HCT116 (cell line): Measurements from ENCODE around the gene BEND3. TPM values are rescaled to one million over a fixed set of nuclear protein-coding genes. Genes with fewer than 3 reads are reported as not detected.

Experiments
- ATAC-seq: fragments of 200-7000 bp; cut with Tn5 transposase; 2 replicates; pipeline ENCODE4 v1.9.1; 2020; ENCODE audit warnings: mild to moderate bottlenecking, moderate library complexity
- BruUV-seq: library from RNA; stranded (reverse); fragments of 400-500 nt; replicated peaks from 2 replicates; lab custom pipeline; 2021; lab: Mats Ljungman, UMichigan
- CTCF ChIA-PET: fragments of 300-600 bp; sonication (Branson Sonifier 250); formaldehyde crosslinking; loops from one replicate; lab custom pipeline; 2021; ENCODE audit warnings: antibody characterized with exemption; lab: Charles Lee
- POLR2A ChIA-PET: fragments of 300-600, 350-600 bp; sonication (Branson Sonifier 250); formaldehyde crosslinking; loops from one replicate; lab custom pipeline; 2021; ENCODE audit warnings: antibody characterized with exemption; lab: Charles Lee
- RAD21 ChIA-PET, 2 experiments: fragments of 300-600 bp; sonication (Branson Sonifier 250); formaldehyde crosslinking; loops; one replicate each; lab custom pipeline; 2023; ENCODE audit warnings: low total read pairs in 2 of 2; ENCODE audit not compliant: uncharacterized antibody in 2 of 2, unreplicated experiment in 2 of 2, low non-redundant PET in 1 of 2; lab: Charles Lee
- DNase-seq: peaks from one replicate; pipeline ENCODE4 v3.0.0-alpha.2; 2010; ENCODE audit warnings: low read depth, low spot score
- H2AFZ ChIP-seq: fragments of 200-600 bp; shearing (Covaris generic), sonication (generic); 2 replicates; pipeline ENCODE4 v1.6.1; 2017; ENCODE audit warnings: low read depth, mixed run types, mixed read lengths, antibody characterized with exemption, low read length; ENCODE audit not compliant: poor library complexity, severe bottlenecking
- H3K27ac ChIP-seq: 2 replicates; pipeline ENCODE4 v1.5.1; 2012; ENCODE audit warnings: low read depth, low read length
- H3K27me3 ChIP-seq: fragments of 200-600 bp; sonication (generic); 2 replicates; pipeline ENCODE4 v1.6.1; 2016; ENCODE audit warnings: mixed run types, low read length, mixed read lengths; ENCODE audit not compliant: insufficient read depth
- H3K36me3 ChIP-seq, 2 experiments: fragments of 200-500 bp in 1 of 2; fragments of 200-600 bp in 1 of 2; sonication (Bioruptor generic) in 1 of 2; sonication (generic) in 1 of 2; 2 replicates each; pipeline versions ENCODE4 v1.5.1 to v1.6.1; 2014 to 2016; ENCODE audit warnings: low read length in 2 of 2, inconsistent platforms in 1 of 2, mixed read lengths in 1 of 2, mixed run types in 1 of 2; ENCODE audit not compliant: insufficient read depth in 2 of 2, control insufficient read depth in 1 of 2
- H3K4me1 ChIP-seq, 2 experiments: fragments of 200-600 bp in 1 of 2; sonication (generic) in 1 of 2; 2 replicates each; pipeline versions ENCODE4 v1.5.1 to v1.6.1; 2012 to 2017; ENCODE audit warnings: low read length in 2 of 2, inconsistent platforms in 1 of 2, mild to moderate bottlenecking in 1 of 2, mixed read lengths in 1 of 2, mixed run types in 1 of 2, moderate library complexity in 1 of 2; ENCODE audit not compliant: insufficient read depth in 2 of 2, control insufficient read depth in 1 of 2
- H3K4me2 ChIP-seq: fragments of 200-600 bp; sonication (generic); 2 replicates; pipeline ENCODE4 v1.6.1; 2017; ENCODE audit warnings: mixed run types, low read length, mixed read lengths
- H3K4me3 ChIP-seq, 2 experiments: fragments of 200-600 bp in 1 of 2; sonication (generic) in 1 of 2; replicated peaks in 1 of 2; 2 replicates each; pipeline ENCODE4 v1.5.1; 2011 to 2016; ENCODE audit warnings: low read length in 2 of 2, control low read depth in 1 of 2, low read depth in 1 of 2, mild to moderate bottlenecking in 1 of 2, mixed read lengths in 1 of 2, mixed run types in 1 of 2
- H3K79me2 ChIP-seq: fragments of 200-600 bp; sonication (generic); 2 replicates; pipeline ENCODE4 v1.6.1; 2017; ENCODE audit warnings: mild to moderate bottlenecking, mixed run types, low read length, moderate library complexity, mixed read lengths; ENCODE audit not compliant: insufficient read depth
- H3K9ac ChIP-seq: fragments of 200-600 bp; sonication (generic); 2 replicates; pipeline ENCODE4 v1.6.1; 2016; ENCODE audit warnings: low read length, mixed read lengths
- H3K9me2 ChIP-seq: fragments of 200-600 bp; sonication (generic), shearing (Covaris generic); 2 replicates; pipeline ENCODE4 v1.6.1; 2017; ENCODE audit warnings: mixed run types, mild to moderate bottlenecking, moderate library complexity; ENCODE audit not compliant: insufficient read depth
- H3K9me3 ChIP-seq, 2 experiments: fragments of 200-500 bp in 1 of 2; fragments of 200-600 bp in 1 of 2; sonication (Bioruptor generic) in 1 of 2; sonication (generic) in 1 of 2; 2 replicates each; pipeline ENCODE4 v1.6.1; 2014 to 2017; ENCODE audit warnings: low read length in 2 of 2, mixed read lengths in 2 of 2, inconsistent platforms in 1 of 2, low read depth in 1 of 2, mild to moderate bottlenecking in 1 of 2, mixed run types in 1 of 2, moderate library complexity in 1 of 2; ENCODE audit not compliant: control insufficient read depth in 1 of 2, insufficient read depth in 1 of 2
- H4K20me1 ChIP-seq: fragments of 200-600 bp; sonication (generic), shearing (Covaris generic); 2 replicates; pipeline ENCODE4 v1.6.1; 2017; ENCODE audit warnings: mixed run types, mild to moderate bottlenecking, moderate library complexity; ENCODE audit not compliant: insufficient read depth
- ATF3 ChIP-seq: IDR thresholded peaks from 2 replicates; pipeline ENCODE4 v1.6.1; 2012
- CEBPB ChIP-seq: IDR thresholded peaks from 2 replicates; pipeline ENCODE4 v1.6.1; 2012; ENCODE audit warnings: low read depth
- EZH2 ChIP-seq: fragments of 200-600 bp; sonication (generic); IDR thresholded peaks from 2 replicates; pipeline ENCODE4 v1.6.1; 2017; ENCODE audit warnings: antibody characterized with exemption, mixed run types
- EZH2phosphoT487 ChIP-seq: fragments of 200-600 bp; IDR thresholded peaks from 2 replicates; pipeline ENCODE4 v1.6.1; 2018; ENCODE audit warnings: antibody characterized with exemption, borderline replicate concordance
- FOSL1 ChIP-seq: IDR thresholded peaks from 2 replicates; pipeline ENCODE4 v1.6.1; 2012; ENCODE audit warnings: low read depth
- JUND ChIP-seq: IDR thresholded peaks from 2 replicates; pipeline ENCODE4 v1.6.1; 2012
- MAX ChIP-seq: IDR thresholded peaks from 2 replicates; pipeline ENCODE4 v1.6.1; 2012
- POLR2A ChIP-seq: IDR thresholded peaks from 2 replicates; pipeline ENCODE4 v1.7.0; 2011; ENCODE audit warnings: borderline replicate concordance; ENCODE audit not compliant: insufficient read depth, insufficient read length; ENCODE audit errors: extremely low read depth
- POLR2AphosphoS5 ChIP-seq: IDR thresholded peaks from 2 replicates; pipeline ENCODE4 v1.6.1; 2011; ENCODE audit warnings: mild to moderate bottlenecking, low read depth, low read length, moderate library complexity
- SIN3A ChIP-seq: IDR thresholded peaks from 2 replicates; pipeline ENCODE4 v1.6.1; 2012; ENCODE audit warnings: low read depth
- SP1 ChIP-seq: IDR thresholded peaks from 2 replicates; pipeline ENCODE4 v1.6.1; 2012; ENCODE audit warnings: low read depth
- TCF7L2 ChIP-seq: IDR thresholded peaks from 2 replicates; pipeline ENCODE4 v1.7.0; 2011; ENCODE audit warnings: borderline replicate concordance, inconsistent platforms; ENCODE audit not compliant: insufficient read depth, insufficient read length; ENCODE audit errors: extremely low read depth
- YY1 ChIP-seq: IDR thresholded peaks from 2 replicates; pipeline ENCODE4 v1.6.1; 2011; ENCODE audit warnings: low read length, low read depth, moderate library complexity, mild to moderate bottlenecking; ENCODE audit not compliant: insufficient replicate concordance; ENCODE audit errors: extremely low read depth
- ZFX ChIP-seq: fragments of 450-650 bp; IDR thresholded peaks from 2 replicates; pipeline ENCODE4 v1.6.1; 2017
- ZNF274 ChIP-seq: fragments of 200-500 bp; sonication (Bioruptor generic); IDR thresholded peaks from 2 replicates; pipeline ENCODE4 v1.6.1; 2014; ENCODE audit warnings: mild to moderate bottlenecking, low read depth, low read length, inconsistent platforms
- intact Hi-C: fragments of 100-400 bp; cut with micrococcal nuclease; formaldehyde crosslinking; loops from 2 replicates; pipeline ENCODE4 v1.10.0; 2022
- total RNA-seq: library from RNA; stranded (reverse); gene quantifications from one replicate; pipeline ENCODE4 v1.2.1, GENCODE V29; 2021; ENCODE audit not compliant: unreplicated experiment
- TF ChIP-seq, protein P1 (sequence below), 3 experiments: fragments of 200-600 bp in 1 of 3; sonication (generic) in 1 of 3; IDR thresholded peaks in 2 of 3; conservative IDR thresholded peaks in 1 of 3; 2 replicates each; pipeline ENCODE4 v1.5.1; 2012 to 2017; ENCODE audit warnings: low read depth in 2 of 3, low read length in 2 of 3, antibody characterized with exemption in 1 of 3, borderline replicate concordance in 1 of 3, control low read depth in 1 of 3, mild to moderate bottlenecking in 1 of 3, mixed read lengths in 1 of 3, mixed run types in 1 of 3, moderate library complexity in 1 of 3; ENCODE audit not compliant: insufficient read depth in 1 of 3

The BEND3 gene
- total RNA-seq, 1 experiment from 2014 or later: 6.3 TPM

- peak; percentile 52; the same call in 1 of the 2 replicates for TF ChIP-seq POLR2AphosphoS5
- TF ChIP-seq EZH2: no peak
- TF ChIP-seq ZFX: peak; percentile 87
- TF ChIP-seq EZH2phosphoT487: no peak
- TF ChIP-seq, all 23 proteins: peak for 8
Measured at GRCh38 chr6:107114213-107114925, 946 bp downstream of the BEND3 start (continued).

- no peak for ATAC-seq
- H3K4me3 ChIP-seq: no peak overlapping the region
- H3K9me3 ChIP-seq: no peaks in the 10 kb centered on the region
- no peaks in the 10 kb centered on the region for H3K9me2 ChIP-seq
- RAD21 ChIA-PET: no interaction called here
- no TSS peak for BruUV-seq
- H3K4me2 ChIP-seq: no peak overlapping the region
- CTCF ChIA-PET: no interaction called here
- H2AFZ ChIP-seq: no peak overlapping the region
- TF ChIP-seq ZNF274: no peak
- TF ChIP-seq POLR2A: no peak
- TF ChIP-seq CEBPB: no peak
- TF ChIP-seq, protein P1, sequence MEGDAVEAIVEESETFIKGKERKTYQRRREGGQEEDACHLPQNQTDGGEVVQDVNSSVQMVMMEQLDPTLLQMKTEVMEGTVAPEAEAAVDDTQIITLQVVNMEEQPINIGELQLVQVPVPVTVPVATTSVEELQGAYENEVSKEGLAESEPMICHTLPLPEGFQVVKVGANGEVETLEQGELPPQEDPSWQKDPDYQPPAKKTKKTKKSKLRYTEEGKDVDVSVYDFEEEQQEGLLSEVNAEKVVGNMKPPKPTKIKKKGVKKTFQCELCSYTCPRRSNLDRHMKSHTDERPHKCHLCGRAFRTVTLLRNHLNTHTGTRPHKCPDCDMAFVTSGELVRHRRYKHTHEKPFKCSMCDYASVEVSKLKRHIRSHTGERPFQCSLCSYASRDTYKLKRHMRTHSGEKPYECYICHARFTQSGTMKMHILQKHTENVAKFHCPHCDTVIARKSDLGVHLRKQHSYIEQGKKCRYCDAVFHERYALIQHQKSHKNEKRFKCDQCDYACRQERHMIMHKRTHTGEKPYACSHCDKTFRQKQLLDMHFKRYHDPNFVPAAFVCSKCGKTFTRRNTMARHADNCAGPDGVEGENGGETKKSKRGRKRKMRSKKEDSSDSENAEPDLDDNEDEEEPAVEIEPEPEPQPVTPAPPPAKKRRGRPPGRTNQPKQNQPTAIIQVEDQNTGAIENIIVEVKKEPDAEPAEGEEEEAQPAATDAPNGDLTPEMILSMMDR (IDR thresholded peaks at IDR 0.05 in 2 of 3, conservative IDR thresholded peaks at IDR 0.05 in 1 of 3; ENCODE audit: borderline replicate concordance in 1 of 3, insufficient read depth in 1 of 3, low read depth in 2 of 3, low read length in 2 of 3): no peak
- TF ChIP-seq YY1: no peak
- no peak for TF ChIP-seq JUND
- no peak for TF ChIP-seq SIN3A
- TF ChIP-seq TCF7L2: no peak
- no peak for TF ChIP-seq POLR2AphosphoS5
- TF ChIP-seq MAX: no peak
- TF ChIP-seq ATF3: no peak
- TF ChIP-seq SP1: no peak
- TF ChIP-seq EZH2: no peak
- TF ChIP-seq FOSL1: no peak
- TF ChIP-seq, all 23 proteins: peak for 0
- Histone ChIP-seq H3K4me1 (peaks cover 5 to 9% of the 10 kb centered on the region in 2 experiments; a peak in 3 of 4 replicates), H3K27me3 (no peaks in the 10 kb centered on the region), H3K79me2 (no peaks in the 10 kb centered on the region), H3K9ac (no peak overlapping the region), H3K27ac (no peak overlapping the region), H3K36me3 (no peaks in the 10 kb centered on the region), H4K20me1 (no peaks in the 10 kb centered on the region)
- DNase-seq: no peak
- POLR2A ChIA-PET: no interaction called here
- intact Hi-C loops: loop anchor here (5.0 kb wide), 1 partner anchor 663 kb away; no protein-coding TSS in a partner anchor
Measured at GRCh38 chr6:107110200-107110599, 5.1 kb downstream of the BEND3 start.
